K562 treated with DMSO at 1 percent for 4 hours (cell line): Measurements from ENCODE around the gene FRMD6. TPM values are rescaled to one million over a fixed set of nuclear protein-coding genes. Genes with fewer than 3 reads are reported as not detected.

ENCODE experiments used
- total RNA-seq: library from RNA; unstranded; fragments of 300-600 nt; gene quantifications from 2 replicates; pipeline ENCODE4 v1.2.3, GENCODE V29; 2022; ENCODE audit not compliant: insufficient read depth

The FRMD6 gene
- 0.30 TPM in 1 of 2 replicates, not detected in the other for total RNA-seq

DNA sequence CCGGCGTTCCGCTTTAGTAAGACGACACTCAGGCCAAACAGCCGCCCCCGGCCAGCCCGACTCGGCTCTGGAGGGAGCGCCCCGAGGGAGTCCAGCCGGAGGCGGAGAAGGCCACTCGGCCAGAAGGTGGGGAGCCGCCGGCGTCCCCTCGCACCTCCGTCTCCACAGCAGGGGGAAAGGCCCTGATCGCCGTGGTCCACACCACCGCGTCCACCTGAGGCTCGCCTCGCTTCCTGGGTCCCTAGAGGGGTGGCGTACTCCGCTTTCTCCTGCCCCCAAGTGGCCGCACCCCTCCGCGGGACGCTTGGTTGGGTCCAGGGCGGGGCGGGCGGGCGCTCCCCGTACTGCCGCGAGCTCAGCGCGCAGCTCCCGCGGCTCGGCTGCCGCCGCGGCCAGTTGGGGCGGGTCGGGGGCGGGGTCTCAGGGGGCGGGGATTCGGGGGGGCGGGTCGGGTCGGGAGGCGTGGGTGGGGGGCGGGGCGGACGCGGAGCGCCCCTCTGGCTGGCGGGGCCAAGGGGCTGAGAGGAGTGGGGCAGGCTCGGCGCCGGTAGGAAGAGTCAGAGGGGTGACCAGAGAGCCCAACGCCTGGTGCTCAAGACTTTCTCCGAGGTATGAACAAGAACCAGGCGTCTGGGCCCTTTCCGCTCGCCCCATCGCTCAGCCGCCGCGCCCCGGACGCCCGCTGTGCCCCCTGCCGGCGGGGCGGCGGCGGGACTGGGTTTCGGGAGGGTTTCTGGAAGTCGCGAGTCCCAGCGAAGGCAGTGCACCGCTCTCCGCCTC is at the start of gene FRMD6:
Gene FRMD6 (plus strand): TSS at position 523 of the 780 bp plus-strand sequence. CDS start 37,927 bp downstream, outside the sequence.

Other genes with a start within 250 kb of the FRMD6 start
- not detected in 2 replicates for gene GNG2, start 208.7 kb downstream of the FRMD6 start, total RNA-seq